CD14-positive monocyte (primary cell): ENCODE results near the gene TMPRSS2. TPM values are rescaled to one million over a fixed set of nuclear protein-coding genes. Genes with fewer than 3 reads are reported as not detected.

Experiments used
- DNase-seq, 3 donors: peaks; one replicate each; pipeline ENCODE4 v3.0.0-alpha.2; 2011 to 2022
- H2AFZ ChIP-seq: 2 replicates; pipeline ENCODE4 v1.6.0; 2012; ENCODE audit warnings: mild to moderate bottlenecking, low read depth, low read length, inconsistent platforms; ENCODE audit not compliant: insufficient read depth, poor library complexity, severe bottlenecking
- H3K27ac ChIP-seq, 2 donors: 1 replicate in 1 of 2; 2 replicates in 1 of 2; pipeline ENCODE4 v1.5.1; 2012 to 2013; ENCODE audit warnings: low read length in 2 of 2, control low read depth in 1 of 2, inconsistent platforms in 1 of 2, low read depth in 1 of 2, mild to moderate bottlenecking in 1 of 2
- H3K27me3 ChIP-seq, 2 donors: one replicate each; pipeline versions ENCODE4 v1.6.0 to v1.6.1; 2011 to 2013; ENCODE audit warnings: low read length in 2 of 2; ENCODE audit not compliant: control insufficient read depth in 2 of 2, insufficient read depth in 2 of 2
- H3K36me3 ChIP-seq, 2 donors: replicated peaks in 1 of 2; 1 replicate in 1 of 2; 2 replicates in 1 of 2; pipeline versions ENCODE4 v1.5.1 to v1.6.1; 2012 to 2013; ENCODE audit warnings: low read length in 2 of 2, control low read depth in 1 of 2, inconsistent platforms in 1 of 2, mild to moderate bottlenecking in 1 of 2; ENCODE audit not compliant: insufficient read depth in 2 of 2, control insufficient read depth in 1 of 2
- H3K4me1 ChIP-seq, 2 donors: 1 replicate in 1 of 2; 2 replicates in 1 of 2; pipeline versions ENCODE4 v1.5.1 to v1.6.1; 2012 to 2013; ENCODE audit warnings: low read length in 2 of 2, control low read depth in 1 of 2, inconsistent platforms in 1 of 2, mild to moderate bottlenecking in 1 of 2, moderate library complexity in 1 of 2; ENCODE audit not compliant: insufficient read depth in 2 of 2, control insufficient read depth in 1 of 2
- H3K4me2 ChIP-seq: replicated peaks from 2 replicates; pipeline ENCODE3; 2012; ENCODE audit warnings: low read length, moderate library complexity, mild to moderate bottlenecking; ENCODE audit not compliant: poor library complexity, severe bottlenecking; ENCODE audit errors: extremely low read depth
- H3K4me3 ChIP-seq, 3 experiments: fragments of 200-600 bp in 1 of 3; sonication (generic) in 1 of 3; replicated peaks in 1 of 3; 1 replicate in 2 of 3; 2 replicates in 1 of 3; pipeline ENCODE4 v1.5.1; 2011 to 2013; ENCODE audit warnings: low read length in 3 of 3, mild to moderate bottlenecking in 3 of 3, control low read depth in 2 of 3, low read depth in 2 of 3, inconsistent platforms in 1 of 3, moderate library complexity in 1 of 3
- H3K79me2 ChIP-seq: 2 replicates; pipeline ENCODE4 v1.6.0; 2012; ENCODE audit warnings: mild to moderate bottlenecking, control low read depth, inconsistent platforms, low read length, moderate library complexity; ENCODE audit not compliant: insufficient read depth
- H3K9ac ChIP-seq: 2 replicates; pipeline ENCODE4 v1.6.0; 2017; ENCODE audit warnings: low read length, mild to moderate bottlenecking; ENCODE audit not compliant: insufficient read depth, poor library complexity, severe bottlenecking
- H3K9me3 ChIP-seq, 2 donors: replicated peaks in 1 of 2; 1 replicate in 1 of 2; 2 replicates in 1 of 2; pipeline versions ENCODE4 v1.5.1 to v1.6.1; 2012 to 2013; ENCODE audit warnings: low read length in 2 of 2, control low read depth in 1 of 2; ENCODE audit not compliant: control insufficient read depth in 1 of 2, insufficient read depth in 1 of 2
- H4K20me1 ChIP-seq: 2 replicates; pipeline ENCODE4 v1.6.0; 2012; ENCODE audit warnings: mild to moderate bottlenecking, low read length, control low read depth, moderate library complexity; ENCODE audit not compliant: insufficient read depth
- H3K27ac Mint-ChIP-seq, 7 donors: one replicate each; pipeline ENCODE4 v1.8.0; 2020; ENCODE audit warnings: mild to moderate bottlenecking in 7 of 7, mixed read lengths in 7 of 7, moderate library complexity in 6 of 7, inconsistent platforms in 2 of 7
- H3K27me3 Mint-ChIP-seq, 3 donors: one replicate each; pipeline ENCODE4 v1.8.0; 2021 to 2022; ENCODE audit warnings: low read depth in 3 of 3, mild to moderate bottlenecking in 3 of 3, mixed read lengths in 3 of 3, moderate library complexity in 3 of 3, inconsistent platforms in 1 of 3
- H3K36me3 Mint-ChIP-seq, 2 donors: one replicate each; pipeline ENCODE4 v1.8.0; 2020; ENCODE audit warnings: mixed read lengths in 2 of 2, inconsistent platforms in 1 of 2, mild to moderate bottlenecking in 1 of 2
- H3K4me1 Mint-ChIP-seq: one replicate; pipeline ENCODE4 v1.8.0; 2020; ENCODE audit warnings: mild to moderate bottlenecking, mixed read lengths
- H3K4me3 Mint-ChIP-seq, 2 donors: one replicate each; pipeline ENCODE4 v1.8.0; 2020; ENCODE audit warnings: mild to moderate bottlenecking in 2 of 2, mixed read lengths in 2 of 2, moderate library complexity in 1 of 2
- H3K9me3 Mint-ChIP-seq, 7 donors: one replicate each; pipeline ENCODE4 v1.8.0; 2020 to 2022; ENCODE audit warnings: mixed read lengths in 7 of 7, mild to moderate bottlenecking in 6 of 7, moderate library complexity in 6 of 7, inconsistent platforms in 2 of 7
- CTCF ChIP-seq: fragments of 200-600 bp; IDR thresholded peaks from one replicate; pipeline ENCODE4 v1.8.0; 2022; ENCODE audit warnings: antibody characterized with exemption, mild to moderate bottlenecking
- WGBS: methylation state at CpG from one replicate; pipeline ENCODE4 v1.1.5; 2013; ENCODE audit warnings: missing lambda C conversion rate; ENCODE audit not compliant: insufficient coverage; 5-methylcytosine and 5-hydroxymethylcytosine counted together
- intact Hi-C, 2 donors: fragments of 100-400 bp; cut with micrococcal nuclease; formaldehyde crosslinking; loops; one replicate each; pipeline versions ENCODE4 v1.15.0 to v1.15.1; 2023
- polyA plus RNA-seq, 3 donors: library from polyadenylated mRNA; depleted of rRNA in 1 of 3; unstranded in 2 of 3; stranded (reverse) in 1 of 3; fragments of 300-500 nt in 2 of 3; fragments of >200 nt in 1 of 3; fragmentation: Illumina TruSeq in 2 of 3; gene quantifications; 1 replicate in 2 of 3; 2 replicates in 1 of 3; pipeline ENCODE4 v1.2.3, GENCODE V29; 2012 to 2021

Gene TMPRSS2
- polyA plus RNA-seq, 3 donors: not detected

- peaks cover 0 to 7% of the 10 kb centered on the region in 2 donors for H3K9me3 ChIP-seq
- H3K4me1 Mint-ChIP-seq: no peaks in the 10 kb centered on the region
- H3K27ac ChIP-seq: no peak overlapping the region
- H3K27me3 ChIP-seq: peaks cover 12 to 35% of the 10 kb centered on the region in 2 donors
- peaks cover 35 to 51% (median 35%) of the 10 kb centered on the region in 3 donors for H3K27me3 Mint-ChIP-seq
- no peak overlapping the region for H3K4me3 ChIP-seq
- no peak overlapping the region for H2AFZ ChIP-seq
- intact Hi-C loops: no loop called here
- no peaks in the 10 kb centered on the region for H3K79me2 ChIP-seq
- H3K4me2 ChIP-seq: no peak overlapping the region
- H3K36me3 ChIP-seq: no peaks in the 10 kb centered on the region
- no peaks in the 10 kb centered on the region for H4K20me1 ChIP-seq
- H3K4me3 Mint-ChIP-seq: no peak overlapping the region
- no peaks in the 10 kb centered on the region for H3K4me1 ChIP-seq
- TF ChIP-seq CTCF: no peak
- WGBS: 83% methylated on average over 1 of the region's 4 CpGs
- no peak overlapping the region for H3K27ac Mint-ChIP-seq
- peaks cover 0 to 2% (median 0%) of the 10 kb centered on the region in 7 donors for H3K9me3 Mint-ChIP-seq
- no peak for DNase-seq
- H3K9ac ChIP-seq: no peak overlapping the region
- H3K36me3 Mint-ChIP-seq: no peaks in the 10 kb centered on the region
Observed at GRCh38 chr21:41503331-41503730, 4.6 kb downstream of the TMPRSS2 start.

GRCh38 chr21:41501919-41502318 is 6.0 kb downstream of the TMPRSS2 start:
- WGBS: 97% methylated on average over 4 of the region's 7 CpGs
- no peak overlapping the region for H3K4me3 Mint-ChIP-seq
- Histone ChIP-seq H3K79me2 (no peaks in the 10 kb centered on the region), H3K9ac (no peak overlapping the region), H2AFZ (no peak overlapping the region), H3K4me2 (no peak overlapping the region), H3K4me1 (no peaks in the 10 kb centered on the region), H3K9me3 (peaks cover 0 to 7% of the 10 kb centered on the region in 2 donors), H4K20me1 (no peaks in the 10 kb centered on the region), H3K36me3 (no peaks in the 10 kb centered on the region), H3K27me3 (peaks cover 8 to 27% of the 10 kb centered on the region in 2 donors), H3K27ac (no peak overlapping the region), H3K4me3 (no peak overlapping the region)
- no peaks in the 10 kb centered on the region for H3K36me3 Mint-ChIP-seq
- H3K9me3 Mint-ChIP-seq: no peaks in the 10 kb centered on the region
- no peak for DNase-seq
- H3K4me1 Mint-ChIP-seq: no peaks in the 10 kb centered on the region
- no peak for TF ChIP-seq CTCF
- H3K27ac Mint-ChIP-seq: no peak overlapping the region
- intact Hi-C loops: no loop called here
- H3K27me3 Mint-ChIP-seq: peaks cover 32 to 38% (median 33%) of the 10 kb centered on the region in 3 donors
